ENCODE results near the gene MACROD2. TPM values are rescaled to one million over a fixed set of nuclear protein-coding genes. Genes with fewer than 3 reads are reported as not detected.
"Not testable (repeated sequence)": the region's sequence is repeated elsewhere in the genome, so short reads cannot be mapped to it uniquely, and the experiment has no call there.

Gene MACROD2
- total RNA-seq, 5 donors from 2014 or later (not counting 1 experiment from before 2014, with no cell fraction given) = 0.23 to 1.3 (median 0.51) TPM; not detected in 2

- H3K27ac Mint-ChIP-seq = no peak overlapping the region
- ChIA-PET POLR2A (no interaction called here), CTCF (no interaction called here)
- no peak overlapping the region for H3K4me3 Mint-ChIP-seq
- H3K27me3 Mint-ChIP-seq = no peaks in the 10 kb centered on the region
- ATAC-seq (replicated peaks in 1 of 4) (no peak), DNase-seq (no peak)
- H3K27ac ChIP-seq (ENCODE audit: low read length) = no peak overlapping the region
- no peaks in the 10 kb centered on the region for H3K36me3 Mint-ChIP-seq
- no peaks in the 10 kb centered on the region for H3K4me1 Mint-ChIP-seq
- no peaks in the 10 kb centered on the region for H3K27me3 ChIP-seq (replicated peaks in 1 of 2; ENCODE audit: control insufficient read depth in 2 of 2, extremely low read depth in 1 of 2, insufficient read depth in 2 of 2, low read length in 1 of 2)
- no peak overlapping the region for H3K4me3 ChIP-seq (ENCODE audit: control insufficient read depth in 1 of 2, extremely low read depth in 1 of 2, low read length in 1 of 2)
- no CpG with 5 or more reads among the region's 4 CpGs for WGBS (ENCODE audit: insufficient coverage)
- no peaks in the 10 kb centered on the region for H3K4me1 ChIP-seq (ENCODE audit: control insufficient read depth in 1 of 2, extremely low read depth in 1 of 2, insufficient read depth in 2 of 2, low read length in 2 of 2)
- no peaks in the 10 kb centered on the region for H3K9me3 ChIP-seq
- H3K9me3 Mint-ChIP-seq = peaks cover 10 to 22% (median 17%) of the 10 kb centered on the region in 3 donors
- H3K36me3 ChIP-seq (ENCODE audit: control insufficient read depth in 2 of 2, extremely low read depth in 1 of 2, insufficient read depth in 1 of 2, low read length in 1 of 2) = no peaks in the 10 kb centered on the region
Measured at GRCh38 chr20:15528391-15529111, 1533.2 kb downstream of the MACROD2 start.

GRCh38 chr20:15535863-15536262 is 1540.5 kb downstream of the MACROD2 start:
- 87% methylated on average over 3 of the region's 3 CpGs for WGBS (ENCODE audit: insufficient coverage)

GRCh38 chr20:15537200-15537599 is 1541.9 kb downstream of the MACROD2 start:
- H3K4me1 ChIP-seq (ENCODE audit: control insufficient read depth in 1 of 2, extremely low read depth in 1 of 2, insufficient read depth in 2 of 2, low read length in 2 of 2); H3K27me3 ChIP-seq (replicated peaks in 1 of 2; ENCODE audit: control insufficient read depth in 2 of 2, extremely low read depth in 1 of 2, insufficient read depth in 2 of 2, low read length in 1 of 2); H3K27ac Mint-ChIP-seq; ATAC-seq (replicated peaks in 1 of 4); H3K27ac ChIP-seq (ENCODE audit: low read length); DNase-seq; H3K4me3 Mint-ChIP-seq; POLR2A ChIA-PET; H3K9me3 ChIP-seq; H3K36me3 Mint-ChIP-seq; H3K4me1 Mint-ChIP-seq; H3K4me3 ChIP-seq (ENCODE audit: control insufficient read depth in 1 of 2, extremely low read depth in 1 of 2, low read length in 1 of 2); H3K27me3 Mint-ChIP-seq; H3K36me3 ChIP-seq (ENCODE audit: control insufficient read depth in 2 of 2, extremely low read depth in 1 of 2, insufficient read depth in 1 of 2, low read length in 1 of 2): not testable (repeated sequence)
- CTCF ChIA-PET = interaction anchor here in 1 of 2 donors (0.7 kb wide), 1 partner anchor 19 kb away, joined by 4 read pairs; no protein-coding TSS in a partner anchor
- H3K9me3 Mint-ChIP-seq = peaks cover 4 to 16% (median 6%) of the 10 kb centered on the region in 3 donors
- no CpG with 5 or more reads among the region's 1 CpG for WGBS (ENCODE audit: insufficient coverage)

More at GRCh38 chr20:15535863-15536262, 1540.5 kb downstream of the MACROD2 start:
- Histone ChIP-seq H3K36me3 (ENCODE audit: control insufficient read depth in 2 of 2, extremely low read depth in 1 of 2, insufficient read depth in 1 of 2, low read length in 1 of 2) (no peaks in the 10 kb centered on the region), H3K4me1 (ENCODE audit: control insufficient read depth in 1 of 2, extremely low read depth in 1 of 2, insufficient read depth in 2 of 2, low read length in 2 of 2) (no peaks in the 10 kb centered on the region), H3K4me3 (ENCODE audit: control insufficient read depth in 1 of 2, extremely low read depth in 1 of 2, low read length in 1 of 2) (no peak overlapping the region), H3K27ac (ENCODE audit: low read length) (no peak overlapping the region), H3K27me3 (replicated peaks in 1 of 2; ENCODE audit: control insufficient read depth in 2 of 2, extremely low read depth in 1 of 2, insufficient read depth in 2 of 2, low read length in 1 of 2) (no peaks in the 10 kb centered on the region), H3K9me3 (no peaks in the 10 kb centered on the region)
- Mint-ChIP-seq H3K4me3 (no peak overlapping the region), H3K9me3 (peaks cover 5 to 16% (median 6%) of the 10 kb centered on the region in 3 donors), H3K27ac (no peak overlapping the region), H3K36me3 (no peaks in the 10 kb centered on the region), H3K27me3 (no peaks in the 10 kb centered on the region), H3K4me1 (no peaks in the 10 kb centered on the region)
- POLR2A ChIA-PET = no interaction called here
- DNase-seq (no peak), ATAC-seq (replicated peaks in 1 of 4) (no peak)
- CTCF ChIA-PET = no interaction called here

GRCh38 chr20:15542655-15543054 is 1547.3 kb downstream of the MACROD2 start:
- Histone ChIP-seq H3K9me3 (no peaks in the 10 kb centered on the region), H3K4me1 (ENCODE audit: control insufficient read depth in 1 of 2, extremely low read depth in 1 of 2, insufficient read depth in 2 of 2, low read length in 2 of 2) (no peaks in the 10 kb centered on the region), H3K27me3 (replicated peaks in 1 of 2; ENCODE audit: control insufficient read depth in 2 of 2, extremely low read depth in 1 of 2, insufficient read depth in 2 of 2, low read length in 1 of 2) (no peaks in the 10 kb centered on the region), H3K4me3 (ENCODE audit: control insufficient read depth in 1 of 2, extremely low read depth in 1 of 2, low read length in 1 of 2) (no peak overlapping the region), H3K36me3 (ENCODE audit: control insufficient read depth in 2 of 2, extremely low read depth in 1 of 2, insufficient read depth in 1 of 2, low read length in 1 of 2) (no peaks in the 10 kb centered on the region), H3K27ac (ENCODE audit: low read length) (no peak overlapping the region)
- H3K9me3 Mint-ChIP-seq = peaks cover 15 to 27% (median 24%) of the 10 kb centered on the region in 3 donors
- POLR2A ChIA-PET = no interaction called here
- WGBS (ENCODE audit: insufficient coverage) = 72% methylated on average over 3 of the region's 5 CpGs
- no peak overlapping the region for H3K4me3 Mint-ChIP-seq
- DNase-seq = no peak
- no peaks in the 10 kb centered on the region for H3K27me3 Mint-ChIP-seq
- no peaks in the 10 kb centered on the region for H3K36me3 Mint-ChIP-seq
- no peak for ATAC-seq (replicated peaks in 1 of 4)
- H3K27ac Mint-ChIP-seq = no peak overlapping the region
- H3K4me1 Mint-ChIP-seq = no peaks in the 10 kb centered on the region
- CTCF ChIA-PET = no interaction called here

DNA sequence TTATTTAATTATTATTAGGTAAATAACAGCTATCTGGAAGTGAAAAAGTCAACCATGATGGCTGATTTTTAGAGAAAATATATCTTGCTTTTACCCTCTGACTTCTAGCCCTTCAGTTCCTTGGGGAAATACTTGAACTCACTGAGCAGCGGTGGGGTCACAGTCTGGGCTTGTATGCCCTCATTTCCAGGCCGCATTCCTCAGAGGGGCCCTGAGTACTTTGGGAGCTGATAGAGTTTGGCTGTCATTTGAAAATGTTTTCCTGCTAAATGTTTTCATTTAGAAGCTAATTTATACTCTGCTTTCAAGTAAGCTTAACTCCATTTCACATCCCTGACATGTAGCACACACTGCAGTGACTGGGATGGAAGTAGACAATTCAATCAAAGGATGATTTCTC is 1549.4 kb downstream of the MACROD2 start:
- CTCF ChIA-PET = no interaction called here
- POLR2A ChIA-PET = no interaction called here
- Mint-ChIP-seq H3K4me1 (no peaks in the 10 kb centered on the region), H3K9me3 (peaks cover 17 to 32% (median 20%) of the 10 kb centered on the region in 3 donors), H3K27me3 (no peaks in the 10 kb centered on the region), H3K36me3 (no peaks in the 10 kb centered on the region), H3K4me3 (no peak overlapping the region), H3K27ac (no peak overlapping the region)
- Histone ChIP-seq H3K4me1 (ENCODE audit: control insufficient read depth in 1 of 2, extremely low read depth in 1 of 2, insufficient read depth in 2 of 2, low read length in 2 of 2) (no peaks in the 10 kb centered on the region), H3K36me3 (ENCODE audit: control insufficient read depth in 2 of 2, extremely low read depth in 1 of 2, insufficient read depth in 1 of 2, low read length in 1 of 2) (no peaks in the 10 kb centered on the region), H3K4me3 (ENCODE audit: control insufficient read depth in 1 of 2, extremely low read depth in 1 of 2, low read length in 1 of 2) (no peak overlapping the region), H3K27me3 (replicated peaks in 1 of 2; ENCODE audit: control insufficient read depth in 2 of 2, extremely low read depth in 1 of 2, insufficient read depth in 2 of 2, low read length in 1 of 2) (no peaks in the 10 kb centered on the region), H3K27ac (ENCODE audit: low read length) (no peak overlapping the region), H3K9me3 (no peaks in the 10 kb centered on the region)
- no peak for DNase-seq
- no CpG with 5 or more reads among the region's 2 CpGs for WGBS (ENCODE audit: insufficient coverage)
- ATAC-seq (replicated peaks in 1 of 4) = no peak

- ATAC-seq (replicated peaks in 1 of 4) = no peak
Measured at GRCh38 chr20:15546525-15547023, 1551.3 kb downstream of the MACROD2 start.

More at GRCh38 chr20:15546525-15547023, 1551.3 kb downstream of the MACROD2 start:
- H3K36me3 ChIP-seq (ENCODE audit: control insufficient read depth in 2 of 2, extremely low read depth in 1 of 2, insufficient read depth in 1 of 2, low read length in 1 of 2) = no peaks in the 10 kb centered on the region
- CTCF ChIA-PET = no interaction called here
- no peak overlapping the region for H3K4me3 ChIP-seq (ENCODE audit: control insufficient read depth in 1 of 2, extremely low read depth in 1 of 2, low read length in 1 of 2)
- no peaks in the 10 kb centered on the region for H3K27me3 ChIP-seq (replicated peaks in 1 of 2; ENCODE audit: control insufficient read depth in 2 of 2, extremely low read depth in 1 of 2, insufficient read depth in 2 of 2, low read length in 1 of 2)
- POLR2A ChIA-PET = no interaction called here
- H3K27ac ChIP-seq (ENCODE audit: low read length) = no peak overlapping the region
- Mint-ChIP-seq H3K4me1 (no peaks in the 10 kb centered on the region), H3K27me3 (no peaks in the 10 kb centered on the region), H3K27ac (no peak overlapping the region), H3K9me3 (peaks cover 14 to 31% (median 15%) of the 10 kb centered on the region in 3 donors), H3K4me3 (no peak overlapping the region), H3K36me3 (no peaks in the 10 kb centered on the region)
- no peaks in the 10 kb centered on the region for H3K4me1 ChIP-seq (ENCODE audit: control insufficient read depth in 1 of 2, extremely low read depth in 1 of 2, insufficient read depth in 2 of 2, low read length in 2 of 2)
- no peaks in the 10 kb centered on the region for H3K9me3 ChIP-seq
- WGBS (ENCODE audit: insufficient coverage) = no CpG with 5 or more reads among the region's 2 CpGs
- DNase-seq = no peak

Measured in T-cell (primary cell).